ENCODE measurements around the gene GANAB. TPM values are rescaled to one million over a fixed set of nuclear protein-coding genes. Genes with fewer than 3 reads are reported as not detected.
"Not testable (repeated sequence)": the region's sequence is repeated elsewhere in the genome, so short reads cannot be mapped to it uniquely, and the experiment has no call there.

The GANAB gene
- total and polyA plus RNA-seq, 2 donors (not counting 1 experiment from before 2014, with no cell fraction given), result 279 to 328 TPM

GRCh38 chr11:62654297-62654696 lies 7.9 kb upstream of the GANAB start:
- H3K4me1 ChIP-seq (ENCODE audit: control insufficient read depth, extremely low read depth, insufficient read depth, low read length), result no peaks in the 10 kb centered on the region
- TF ChIP-seq, protein P1, sequence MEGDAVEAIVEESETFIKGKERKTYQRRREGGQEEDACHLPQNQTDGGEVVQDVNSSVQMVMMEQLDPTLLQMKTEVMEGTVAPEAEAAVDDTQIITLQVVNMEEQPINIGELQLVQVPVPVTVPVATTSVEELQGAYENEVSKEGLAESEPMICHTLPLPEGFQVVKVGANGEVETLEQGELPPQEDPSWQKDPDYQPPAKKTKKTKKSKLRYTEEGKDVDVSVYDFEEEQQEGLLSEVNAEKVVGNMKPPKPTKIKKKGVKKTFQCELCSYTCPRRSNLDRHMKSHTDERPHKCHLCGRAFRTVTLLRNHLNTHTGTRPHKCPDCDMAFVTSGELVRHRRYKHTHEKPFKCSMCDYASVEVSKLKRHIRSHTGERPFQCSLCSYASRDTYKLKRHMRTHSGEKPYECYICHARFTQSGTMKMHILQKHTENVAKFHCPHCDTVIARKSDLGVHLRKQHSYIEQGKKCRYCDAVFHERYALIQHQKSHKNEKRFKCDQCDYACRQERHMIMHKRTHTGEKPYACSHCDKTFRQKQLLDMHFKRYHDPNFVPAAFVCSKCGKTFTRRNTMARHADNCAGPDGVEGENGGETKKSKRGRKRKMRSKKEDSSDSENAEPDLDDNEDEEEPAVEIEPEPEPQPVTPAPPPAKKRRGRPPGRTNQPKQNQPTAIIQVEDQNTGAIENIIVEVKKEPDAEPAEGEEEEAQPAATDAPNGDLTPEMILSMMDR (conservative IDR thresholded peaks at IDR 0.05 in 1 of 2, IDR thresholded peaks at IDR 0.05 in 1 of 2; ENCODE audit: low read depth in 1 of 2, low read length in 2 of 2), result no peak
- TF ChIP-seq EZH2 (IDR thresholded peaks at IDR 0.05; ENCODE audit: low read length, missing control alignments), result no peak
- no peak overlapping the region for H3K4me3 ChIP-seq (replicated peaks in 1 of 4; ENCODE audit: control extremely low read depth in 1 of 4, insufficient read depth in 1 of 4, low read depth in 3 of 4, low read length in 4 of 4)
- no peak overlapping the region for H3K4me2 ChIP-seq (ENCODE audit: extremely low read depth, insufficient read depth, low read length)
- H3K27me3 ChIP-seq (ENCODE audit: control insufficient read depth, insufficient read depth, low read length), result no peaks in the 10 kb centered on the region
- no peaks in the 10 kb centered on the region for H4K20me1 ChIP-seq (ENCODE audit: control insufficient read depth, extremely low read depth, insufficient read depth, low read length)
- no peaks in the 10 kb centered on the region for H3K9me3 ChIP-seq (ENCODE audit: control insufficient read depth, insufficient read depth, low read depth, low read length)
- H3K36me3 ChIP-seq (ENCODE audit: control insufficient read depth, insufficient read depth, low read length), result peaks cover 4% of the 10 kb centered on the region
- H3K9ac ChIP-seq (ENCODE audit: insufficient read depth, low read length), result no peak overlapping the region
- H3K79me2 ChIP-seq (ENCODE audit: control insufficient read depth, insufficient read depth, low read length), result peaks cover 24% of the 10 kb centered on the region
- no peak overlapping the region for H3K27ac ChIP-seq (ENCODE audit: insufficient read depth, low read length)
- DNase-seq (ENCODE audit: low read depth in 2 of 2), result no peak
- no peak overlapping the region for H2AFZ ChIP-seq (ENCODE audit: low read length)

GRCh38 chr11:62652161-62653006 lies 6.0 kb upstream of the GANAB start:
- Histone ChIP-seq H3K9me3 (ENCODE audit: control insufficient read depth, insufficient read depth, low read depth, low read length) (no peaks in the 10 kb centered on the region), H3K27ac (ENCODE audit: insufficient read depth, low read length) (peak overlapping the region; percentile 92), H4K20me1 (ENCODE audit: control insufficient read depth, extremely low read depth, insufficient read depth, low read length) (no peaks in the 10 kb centered on the region), H3K4me1 (ENCODE audit: control insufficient read depth, extremely low read depth, insufficient read depth, low read length) (no peaks in the 10 kb centered on the region), H3K9ac (ENCODE audit: insufficient read depth, low read length) (peak overlapping the region; percentile 89), H2AFZ (ENCODE audit: low read length) (peak overlapping the region; percentile 78), H3K4me3 (replicated peaks in 1 of 4; ENCODE audit: control extremely low read depth in 1 of 4, insufficient read depth in 1 of 4, low read depth in 3 of 4, low read length in 4 of 4) (peak overlapping the region; percentile 73 to 94 (median 90)), H3K4me2 (ENCODE audit: extremely low read depth, insufficient read depth, low read length) (peak overlapping the region; percentile 99), H3K27me3 (ENCODE audit: control insufficient read depth, insufficient read depth, low read length) (no peaks in the 10 kb centered on the region), H3K36me3 (ENCODE audit: control insufficient read depth, insufficient read depth, low read length) (peaks cover 7% of the 10 kb centered on the region), H3K79me2 (ENCODE audit: control insufficient read depth, insufficient read depth, low read length) (peaks cover 24% of the 10 kb centered on the region)
- DNase-seq (ENCODE audit: low read depth in 2 of 2), result no peak
- no peak for TF ChIP-seq EZH2 (IDR thresholded peaks at IDR 0.05; ENCODE audit: low read length, missing control alignments)
- TF ChIP-seq, protein P1 (conservative IDR thresholded peaks at IDR 0.05 in 1 of 2, IDR thresholded peaks at IDR 0.05 in 1 of 2; ENCODE audit: low read depth in 1 of 2, low read length in 2 of 2), result no peak

DNA sequence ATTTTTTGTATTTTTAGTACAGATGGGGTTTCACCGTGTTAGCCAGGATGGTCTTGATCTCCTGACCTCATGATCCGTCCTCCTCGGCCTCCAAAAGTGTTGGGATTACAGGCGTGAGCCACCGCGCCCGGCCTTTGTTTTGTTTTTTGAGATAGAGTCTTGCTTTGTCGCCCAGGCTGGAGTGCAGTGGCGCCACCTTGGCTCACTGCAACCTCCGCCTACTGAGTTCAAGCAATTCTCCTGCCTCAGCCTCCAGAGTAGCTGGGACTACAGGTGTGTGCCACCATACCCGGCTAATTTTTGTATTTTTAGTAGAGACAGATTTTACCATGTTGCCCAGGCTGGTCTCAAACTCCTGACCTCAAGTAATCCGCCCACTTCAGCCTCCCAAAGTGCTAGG lies 3.9 kb upstream of the GANAB start:
- not testable (repeated sequence) for H3K27me3 ChIP-seq (ENCODE audit: control insufficient read depth, insufficient read depth, low read length); H2AFZ ChIP-seq (ENCODE audit: low read length); DNase-seq (ENCODE audit: low read depth in 2 of 2); H3K9me3 ChIP-seq (ENCODE audit: control insufficient read depth, insufficient read depth, low read depth, low read length); H3K4me3 ChIP-seq (replicated peaks in 1 of 4; ENCODE audit: control extremely low read depth in 1 of 4, insufficient read depth in 1 of 4, low read depth in 3 of 4, low read length in 4 of 4); H3K27ac ChIP-seq (ENCODE audit: insufficient read depth, low read length); H3K4me2 ChIP-seq (ENCODE audit: extremely low read depth, insufficient read depth, low read length); H3K4me1 ChIP-seq (ENCODE audit: control insufficient read depth, extremely low read depth, insufficient read depth, low read length); H3K9ac ChIP-seq (ENCODE audit: insufficient read depth, low read length); H4K20me1 ChIP-seq (ENCODE audit: control insufficient read depth, extremely low read depth, insufficient read depth, low read length); H3K36me3 ChIP-seq (ENCODE audit: control insufficient read depth, insufficient read depth, low read length)
- H3K79me2 ChIP-seq (ENCODE audit: control insufficient read depth, insufficient read depth, low read length), result peaks cover 32% of the 10 kb centered on the region

Measured in fibroblast of lung (primary cell).